IMR-90 (cell line): Measurements from ENCODE around the gene GOLIM4. TPM values are rescaled to one million over a fixed set of nuclear protein-coding genes. Genes with fewer than 3 reads are reported as not detected.

ENCODE experiments used
- ATAC-seq: fragments of 200-7000 bp; cut with Tn5 transposase; 2 replicates; pipeline ENCODE4 v1.9.1; 2020; ENCODE audit warnings: low read depth, mild to moderate bottlenecking, moderate library complexity
- BruUV-seq: library from RNA; stranded (reverse); fragments of 400-500 nt; replicated peaks from 2 replicates; lab custom pipeline; 2021; lab: Mats Ljungman, UMichigan
- CTCF ChIA-PET: fragments of 300-600 bp; formaldehyde crosslinking; extraction: SDS; loops from one replicate; lab custom pipeline; 2021; ENCODE audit warnings: antibody characterized with exemption; lab: Yijun Ruan, JAX
- POLR2A ChIA-PET: fragments of 300-600 bp; sonication (Branson Sonifier 250); formaldehyde crosslinking; loops from one replicate; lab custom pipeline; 2022; ENCODE audit warnings: antibody characterized with exemption; ENCODE audit not compliant: unreplicated experiment; lab: Charles Lee
- DNase-seq: peaks from one replicate; pipeline ENCODE4 v3.0.0; 2013
- H2AFZ ChIP-seq: replicated peaks from 2 replicates; pipeline ENCODE3; 2013; ENCODE audit warnings: low read length, mild to moderate bottlenecking; ENCODE audit not compliant: poor library complexity
- H2AK5ac ChIP-seq: 2 replicates; pipeline ENCODE4 v1.6.1; 2013; ENCODE audit warnings: low read depth, low read length, inconsistent platforms
- H2AK9ac ChIP-seq: replicated peaks from 2 replicates; pipeline ENCODE3; 2013; ENCODE audit warnings: mild to moderate bottlenecking, low read depth, low read length, moderate library complexity; ENCODE audit not compliant: poor library complexity
- H2BK120ac ChIP-seq: 2 replicates; pipeline ENCODE4 v1.6.1; 2013; ENCODE audit warnings: low read depth, low read length, inconsistent platforms
- H2BK15ac ChIP-seq: 3 replicates; pipeline ENCODE4 v1.6.1; 2013; ENCODE audit warnings: low read depth, low read length, inconsistent platforms
- H2BK20ac ChIP-seq: 2 replicates; pipeline ENCODE4 v1.6.1; 2013; ENCODE audit warnings: low read depth, mild to moderate bottlenecking, inconsistent platforms, low read length, moderate library complexity
- H2BK5ac ChIP-seq: 2 replicates; pipeline ENCODE4 v1.6.1; 2013; ENCODE audit warnings: mild to moderate bottlenecking, low read depth, low read length, inconsistent platforms; ENCODE audit not compliant: poor library complexity, severe bottlenecking
- H3K14ac ChIP-seq: replicated peaks from 2 replicates; pipeline ENCODE4 v1.6.1; 2013; ENCODE audit warnings: low read depth, low read length, inconsistent platforms
- H3K18ac ChIP-seq: 2 replicates; pipeline ENCODE4 v1.6.1; 2013; ENCODE audit warnings: low read depth, low read length, control low read depth
- H3K23ac ChIP-seq: 2 replicates; pipeline ENCODE4 v1.6.1; 2013; ENCODE audit warnings: low read depth, low read length, inconsistent platforms
- H3K27ac ChIP-seq: 2 replicates; pipeline ENCODE4 v1.5.1; 2013; ENCODE audit warnings: mild to moderate bottlenecking, control low read depth, low read length; ENCODE audit not compliant: insufficient read depth
- H3K27me3 ChIP-seq: 2 replicates; pipeline ENCODE4 v1.6.1; 2013; ENCODE audit warnings: low read length; ENCODE audit not compliant: control insufficient read depth, insufficient read depth
- H3K36me3 ChIP-seq: 2 replicates; pipeline ENCODE4 v1.6.1; 2013; ENCODE audit warnings: low read length, mixed read lengths; ENCODE audit not compliant: control insufficient read depth, insufficient read depth
- H3K4ac ChIP-seq: 2 replicates; pipeline ENCODE4 v1.6.1; 2013; ENCODE audit warnings: low read depth, low read length, inconsistent platforms
- H3K4me1 ChIP-seq: 2 replicates; pipeline ENCODE4 v1.6.1; 2013; ENCODE audit warnings: low read length, mixed read lengths; ENCODE audit not compliant: control insufficient read depth, insufficient read depth
- H3K4me2 ChIP-seq: 2 replicates; pipeline ENCODE4 v1.6.1; 2013; ENCODE audit warnings: low read depth, mild to moderate bottlenecking, control low read depth, low read length, moderate library complexity
- H3K4me3 ChIP-seq: 2 replicates; pipeline ENCODE4 v1.5.1; 2013; ENCODE audit warnings: low read depth, mild to moderate bottlenecking, control low read depth, low read length, moderate library complexity; ENCODE audit not compliant: insufficient read depth
- H3K56ac ChIP-seq: 2 replicates; pipeline ENCODE4 v1.6.1; 2013; ENCODE audit warnings: low read length, inconsistent platforms; ENCODE audit not compliant: insufficient read depth; ENCODE audit errors: extremely low read depth
- H3K79me1 ChIP-seq, 2 experiments: 2 replicates each; pipeline ENCODE4 v1.6.1; 2013; ENCODE audit warnings: low read length in 2 of 2, inconsistent platforms in 1 of 2, low read depth in 1 of 2
- H3K9ac ChIP-seq: 2 replicates; pipeline ENCODE4 v1.6.1; 2013; ENCODE audit warnings: low read depth, low read length, control low read depth
- H3K9me1 ChIP-seq: 2 replicates; pipeline ENCODE4 v1.6.1; 2013; ENCODE audit warnings: low read length, inconsistent platforms; ENCODE audit not compliant: insufficient read depth
- H3K9me3 ChIP-seq: 2 replicates; pipeline ENCODE4 v1.6.1; 2013; ENCODE audit warnings: low read length; ENCODE audit not compliant: control insufficient read depth, insufficient read depth
- H4K20me1 ChIP-seq: 2 replicates; pipeline ENCODE4 v1.6.1; 2013; ENCODE audit warnings: low read length, inconsistent platforms; ENCODE audit not compliant: insufficient read depth
- H4K5ac ChIP-seq: 2 replicates; pipeline ENCODE4 v1.6.1; 2013; ENCODE audit warnings: mild to moderate bottlenecking, low read depth, low read length, control low read depth
- H4K8ac ChIP-seq, 2 experiments: 2 replicates each; pipeline ENCODE4 v1.6.1; 2013; ENCODE audit warnings: low read depth in 2 of 2, low read length in 2 of 2, control low read depth in 1 of 2, inconsistent platforms in 1 of 2
- H4K91ac ChIP-seq: 2 replicates; pipeline ENCODE4 v1.6.1; 2013; ENCODE audit warnings: low read depth, low read length, inconsistent platforms; ENCODE audit not compliant: insufficient read depth
- BHLHE40 ChIP-seq: fragments of 150-350 bp; IDR thresholded peaks from 2 replicates; pipeline ENCODE4 v1.6.1; 2016; ENCODE audit warnings: mild to moderate bottlenecking, low read depth, low read length
- CTCF ChIP-seq: conservative IDR thresholded peaks from 2 replicates; pipeline ENCODE4 v1.5.1; 2012; ENCODE audit warnings: mild to moderate bottlenecking, low read depth, low read length, improper control_type of control experiment
- MAZ ChIP-seq: IDR thresholded peaks from 2 replicates; pipeline ENCODE4 v1.6.1; 2012; ENCODE audit warnings: low read depth, mild to moderate bottlenecking, low read length, improper control_type of control experiment, moderate library complexity, borderline replicate concordance
- POLR2A ChIP-seq: IDR thresholded peaks from 2 replicates; pipeline ENCODE4 v1.6.1; 2012; ENCODE audit warnings: mild to moderate bottlenecking, low read depth, low read length
- RCOR1 ChIP-seq: IDR thresholded peaks from 2 replicates; pipeline ENCODE4 v1.6.1; 2012; ENCODE audit warnings: mild to moderate bottlenecking, low read length, improper control_type of control experiment; ENCODE audit not compliant: insufficient replicate concordance
- RFX5 ChIP-seq: IDR thresholded peaks from 2 replicates; pipeline ENCODE4 v1.8.0; 2012; ENCODE audit warnings: low read depth, mild to moderate bottlenecking, low read length, moderate library complexity
- WGBS, 2 experiments: methylation state at CpG; one replicate each; pipeline versions ENCODE4 v1.1.5 to v1.1.7; 2013; ENCODE audit warnings: missing lambda C conversion rate in 2 of 2; ENCODE audit not compliant: insufficient read length in 1 of 2; ENCODE audit errors: extremely low coverage in 2 of 2; 5-methylcytosine and 5-hydroxymethylcytosine counted together
- dilution Hi-C: fragments of 300-500 bp; cut with HindIII; formaldehyde crosslinking; loops from one replicate; pipeline ENCODE4 v1.14.3; 2018; ENCODE audit warnings: low sequenced_read_pairs; ENCODE audit not compliant: unreplicated experiment
- in situ Hi-C: fragments of 300-500 bp; cut with MboI; formaldehyde crosslinking; loops from 3 replicates; pipeline ENCODE4 v1.14.3; 2019; ENCODE audit warnings: low sequenced_read_pairs, inconsistent platforms, mixed read lengths
- intact Hi-C: fragments of 100-400 bp; cut with micrococcal nuclease; formaldehyde crosslinking; loops from 2 replicates; pipeline ENCODE4 v1.10.0; 2022
- polyA plus RNA-seq, 3 experiments: library from polyadenylated mRNA; depleted of rRNA; stranded (reverse); fragments of >200 nt; gene quantifications; 2 replicates each; pipeline ENCODE4 v1.2.3, GENCODE V29; 2012; ENCODE audit warnings: low replicate concordance in 1 of 3
- total RNA-seq: library from RNA; depleted of rRNA; stranded (reverse); fragments of >200 nt; gene quantifications from 2 replicates; pipeline ENCODE4 v1.2.3, GENCODE V29; 2012

Gene GOLIM4
- total and polyA plus RNA-seq, 2 of the 4 experiments (the other 2 are of a cell fraction), result 44.6 to 71.2 TPM

GRCh38 chr3:168006584-168006983 is 89.1 kb downstream of the GOLIM4 start:
- no peak for DNase-seq
- Histone ChIP-seq H3K23ac (no peak overlapping the region), H2AK9ac (no peak overlapping the region), H3K27me3 (no peaks in the 10 kb centered on the region), H3K56ac (no peak overlapping the region), H2AK5ac (no peak overlapping the region), H2BK20ac (no peak overlapping the region), H3K4me1 (no peaks in the 10 kb centered on the region), H3K9me3 (peaks cover 2% of the 10 kb centered on the region; the same call in 1 of the 2 replicates), H3K18ac (no peak overlapping the region), H4K20me1 (no peaks in the 10 kb centered on the region), H3K79me1 (no peaks in the 10 kb centered on the region), H2BK5ac (no peak overlapping the region), H2AFZ (no peak overlapping the region), H4K91ac (no peak overlapping the region), H4K5ac (no peak overlapping the region), H3K4me2 (no peak overlapping the region), H3K9ac (no peak overlapping the region), H3K14ac (no peak overlapping the region), H3K27ac (no peak overlapping the region), H3K4ac (no peak overlapping the region), H3K36me3 (peaks cover 2% of the 10 kb centered on the region; the same call in 1 of the 2 replicates), H2BK15ac (no peak overlapping the region), H3K4me3 (no peak overlapping the region), H3K9me1 (no peaks in the 10 kb centered on the region; the same call in 1 of the 2 replicates), H4K8ac (no peak overlapping the region), H2BK120ac (no peak overlapping the region)
- dilution Hi-C loops (no loop called here), in situ Hi-C loops (no loop called here), intact Hi-C loops (no loop called here)
- POLR2A ChIA-PET, result no interaction called here
- ATAC-seq, result no peak
- no peak for TF ChIP-seq BHLHE40
- TF ChIP-seq RCOR1, result no peak
- no peak for TF ChIP-seq CTCF
- TF ChIP-seq RFX5, result no peak
- no peak for TF ChIP-seq MAZ
- TF ChIP-seq POLR2A, result no peak
- no TSS peak for BruUV-seq
- WGBS, 2 experiments, result no CpG with 5 or more reads among the region's 2 CpGs
- CTCF ChIA-PET, result no interaction called here
